PFSK-1 (cell line): Measurements from ENCODE around the gene PREX1.

Experiments
- FOXP2 ChIP-seq: optimal IDR thresholded peaks from 2 replicates; pipeline ENCODE3; 2011; ENCODE audit warnings: borderline replicate concordance, control low read depth, inconsistent platforms; ENCODE audit not compliant: insufficient read depth; ENCODE audit errors: extremely low read length, extremely low read depth
- POLR2AphosphoS5 ChIP-seq: IDR thresholded peaks from 2 replicates; pipeline ENCODE4 v1.6.1; 2012; ENCODE audit warnings: low read depth, mild to moderate bottlenecking, control low read depth, low read length, moderate library complexity
- REST ChIP-seq, 2 experiments: IDR thresholded peaks; 2 replicates each; pipeline versions ENCODE4 v1.6.1 to v1.8.0; 2011 to 2012; ENCODE audit warnings: low read depth in 2 of 2, low read length in 2 of 2, control low read depth in 1 of 2, inconsistent platforms in 1 of 2, mild to moderate bottlenecking in 1 of 2, moderate library complexity in 1 of 2; ENCODE audit not compliant: insufficient read depth in 1 of 2
- SIN3A ChIP-seq: IDR thresholded peaks from 2 replicates; pipeline ENCODE4 v1.6.1; 2012; ENCODE audit warnings: mild to moderate bottlenecking, low read length, moderate library complexity, borderline replicate concordance; ENCODE audit not compliant: insufficient read depth
- TAF1 ChIP-seq: IDR thresholded peaks from 2 replicates; pipeline ENCODE4 v1.6.1; 2012; ENCODE audit warnings: low read length, control low read depth, borderline replicate concordance; ENCODE audit not compliant: insufficient read depth

GRCh38 chr20:48747840-48748414, 79.9 kb downstream of the PREX1 start:
- no peak for TF ChIP-seq REST (IDR thresholded peaks at IDR 0.05; ENCODE audit: insufficient read depth in 1 of 2, low read depth in 2 of 2, low read length in 2 of 2)
- TF ChIP-seq POLR2AphosphoS5, result no peak
- TF ChIP-seq TAF1, result no peak
- no peak for TF ChIP-seq SIN3A
- TF ChIP-seq FOXP2, result no peak
